Measurements from ENCODE around the gene USP50.

- TF ChIP-seq RAD51 (IDR thresholded peaks at IDR 0.05; ENCODE audit: borderline replicate concordance) (no peak), EZH2 (conservative IDR thresholded peaks at IDR 0.05; ENCODE audit: low read depth, low read length) (no peak), SP1 (IDR thresholded peaks at IDR 0.05) (no peak), SP1 (CRISPR knock-in tag; IDR thresholded peaks at IDR 0.05) (no peak), ZNF33A (CRISPR knock-in tag; IDR thresholded peaks at IDR 0.05; ENCODE audit: borderline replicate concordance) (no peak), GTF2F1 (IDR thresholded peaks at IDR 0.05; ENCODE audit: low read length) (no peak), RERE (CRISPR knock-in tag; IDR thresholded peaks at IDR 0.05; ENCODE audit: low read depth) (no peak), POLR2A (IDR thresholded peaks at IDR 0.05; ENCODE audit: insufficient read depth in 1 of 2, low read depth in 2 of 2, low read length in 2 of 2) (no peak), ETS1 (CRISPR knock-in tag; IDR thresholded peaks at IDR 0.05) (no peak), POLR2AphosphoS5 (IDR thresholded peaks at IDR 0.05; ENCODE audit: low read depth, low read length) (no peak)
Measured at GRCh38 chr15:50487287-50487686, 59.2 kb downstream of the USP50 start.
